Erythroblast (primary cell): ENCODE data around the gene C10orf53.

Experiments used
- GATA1 ChIP-seq: IDR thresholded peaks from 2 replicates; pipeline ENCODE4 v1.6.1; 2011; ENCODE audit warnings: low read depth, mild to moderate bottlenecking, control low read depth, low read length, moderate library complexity
- POLR2A ChIP-seq: IDR thresholded peaks from 2 replicates; pipeline ENCODE4 v1.6.1; 2011; ENCODE audit warnings: mild to moderate bottlenecking, low read length

- no peak for TF ChIP-seq POLR2A
- TF ChIP-seq GATA1 = no peak
Measured at GRCh38 chr10:49664006-49664841, 15.2 kb upstream of the C10orf53 start.
